ENCODE results near the gene BAZ1A.
"Not testable (repeated sequence)": the region's sequence is repeated elsewhere in the genome, so short reads cannot be mapped to it uniquely, and the experiment has no call there.

BAZ1A gene

DNA sequence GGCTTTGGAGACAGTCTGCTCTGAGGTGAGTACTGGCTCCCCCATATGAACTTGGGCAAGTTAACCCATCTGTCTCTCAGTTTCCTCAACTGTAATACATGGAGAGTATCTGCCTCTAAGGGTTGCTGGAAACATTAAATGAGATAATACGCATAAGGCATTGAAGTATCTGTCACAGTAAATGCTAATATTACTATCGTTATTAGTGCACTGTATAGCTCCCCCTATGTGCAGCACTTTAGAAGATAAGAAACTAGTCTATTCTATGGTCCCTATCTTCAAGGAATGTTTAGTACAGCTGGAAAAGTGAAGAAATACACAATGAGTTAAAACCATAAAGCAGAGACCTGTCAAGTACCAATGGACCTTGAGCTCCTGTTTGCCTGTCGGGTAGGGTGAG lies 109.1 kb downstream of the BAZ1A start:
- Histone ChIP-seq H3K9me3 (ENCODE audit: control insufficient read depth in 2 of 2, low read length in 2 of 2) (no peaks in the 10 kb centered on the region), H3K4me1 (ENCODE audit: control insufficient read depth in 2 of 2, insufficient read depth in 2 of 2, low read length in 2 of 2) (no peaks in the 10 kb centered on the region), H3K4me3 (ENCODE audit: low read length in 2 of 2) (no peak overlapping the region), H3K27ac (ENCODE audit: low read depth in 2 of 2, low read length in 2 of 2) (no peak overlapping the region), H3K27me3 (ENCODE audit: control insufficient read depth in 2 of 2, insufficient read depth in 2 of 2, low read length in 2 of 2) (no peaks in the 10 kb centered on the region), H3K9ac (ENCODE audit: low read depth in 1 of 2, low read length in 2 of 2) (no peak overlapping the region), H3K36me3 (ENCODE audit: control insufficient read depth in 2 of 2, insufficient read depth in 2 of 2, low read length in 2 of 2) (peaks cover 36 to 37% of the 10 kb centered on the region in 2 donors)

DNA sequence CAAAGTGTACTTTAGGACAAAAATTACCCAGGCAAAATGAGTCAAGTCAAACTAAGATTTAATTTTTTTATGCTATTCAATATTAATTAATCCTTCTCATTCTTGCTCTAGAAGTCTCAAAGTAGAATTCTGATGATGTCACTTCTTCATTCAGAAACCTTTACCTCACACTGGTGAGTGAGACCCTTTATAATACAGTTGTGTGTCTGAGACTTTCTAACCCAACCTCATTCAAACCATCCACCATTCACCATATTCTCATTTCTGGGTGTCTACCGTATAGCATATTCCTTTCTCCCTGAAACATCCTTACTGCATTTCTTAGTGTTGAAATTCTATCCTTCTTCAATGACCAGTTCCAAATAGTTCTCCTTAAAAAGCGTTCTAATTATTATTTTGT lies 119.9 kb downstream of the BAZ1A start:
- H3K27ac ChIP-seq (ENCODE audit: low read depth in 2 of 2, low read length in 2 of 2) = no peak overlapping the region
- no peaks in the 10 kb centered on the region for H3K9me3 ChIP-seq (ENCODE audit: control insufficient read depth in 2 of 2, low read length in 2 of 2)
- no peaks in the 10 kb centered on the region for H3K4me1 ChIP-seq (ENCODE audit: control insufficient read depth in 2 of 2, insufficient read depth in 2 of 2, low read length in 2 of 2)
- no peak overlapping the region for H3K4me3 ChIP-seq (ENCODE audit: low read length in 2 of 2)
- H3K9ac ChIP-seq (ENCODE audit: low read depth in 1 of 2, low read length in 2 of 2) = no peak overlapping the region
- peaks cover 21 to 29% of the 10 kb centered on the region in 2 donors for H3K36me3 ChIP-seq (ENCODE audit: control insufficient read depth in 2 of 2, insufficient read depth in 2 of 2, low read length in 2 of 2)
- H3K27me3 ChIP-seq (ENCODE audit: control insufficient read depth in 2 of 2, insufficient read depth in 2 of 2, low read length in 2 of 2) = no peaks in the 10 kb centered on the region

DNA sequence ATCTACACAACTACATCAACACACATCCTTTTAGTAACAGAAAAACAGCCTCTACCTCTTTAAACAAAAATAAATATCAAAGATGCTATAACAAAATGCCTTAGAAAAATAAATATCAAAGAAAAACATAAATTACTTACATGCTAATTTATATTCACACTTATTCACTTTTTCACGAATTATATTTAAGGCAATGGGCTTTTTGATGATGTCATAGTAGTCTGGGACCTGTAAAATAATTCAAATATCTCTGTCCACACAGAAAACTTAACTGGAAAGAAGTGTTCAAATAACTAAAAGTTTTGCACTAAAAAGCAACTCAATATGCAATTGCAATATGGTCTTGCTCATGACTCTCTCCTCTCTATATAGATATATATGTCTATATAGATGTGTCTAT lies 120.5 kb downstream of the BAZ1A start:
- H3K27ac ChIP-seq (ENCODE audit: low read depth in 2 of 2, low read length in 2 of 2) = no peak overlapping the region
- no peak overlapping the region for H3K4me3 ChIP-seq (ENCODE audit: low read length in 2 of 2)
- peaks cover 16 to 27% of the 10 kb centered on the region in 2 donors for H3K36me3 ChIP-seq (ENCODE audit: control insufficient read depth in 2 of 2, insufficient read depth in 2 of 2, low read length in 2 of 2)
- no peaks in the 10 kb centered on the region for H3K27me3 ChIP-seq (ENCODE audit: control insufficient read depth in 2 of 2, insufficient read depth in 2 of 2, low read length in 2 of 2)
- no peak overlapping the region for H3K9ac ChIP-seq (ENCODE audit: low read depth in 1 of 2, low read length in 2 of 2)
- H3K4me1 ChIP-seq (ENCODE audit: control insufficient read depth in 2 of 2, insufficient read depth in 2 of 2, low read length in 2 of 2) = no peaks in the 10 kb centered on the region
- no peaks in the 10 kb centered on the region for H3K9me3 ChIP-seq (ENCODE audit: control insufficient read depth in 2 of 2, low read length in 2 of 2)

DNA sequence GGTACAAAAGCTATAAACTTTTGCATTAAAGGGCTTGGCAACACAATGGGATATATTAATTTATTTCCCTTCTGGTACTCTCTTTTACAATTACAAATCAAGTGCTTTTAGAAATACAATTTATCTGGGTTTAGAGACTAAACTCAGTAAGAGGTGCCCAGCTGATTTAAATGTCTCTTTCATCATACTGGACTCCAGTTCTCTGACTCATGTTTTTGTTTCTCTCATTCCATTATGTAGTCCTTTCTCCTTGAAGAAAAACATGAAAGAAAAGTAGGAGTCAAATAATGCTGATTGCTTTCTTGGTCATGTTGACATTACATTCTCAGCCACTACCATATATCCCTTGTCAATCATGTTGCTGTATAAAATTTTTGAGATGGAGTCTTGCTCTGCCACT lies 124.5 kb downstream of the BAZ1A start:
- no peak overlapping the region for H3K27ac ChIP-seq (ENCODE audit: low read depth in 2 of 2, low read length in 2 of 2)
- no peaks in the 10 kb centered on the region for H3K4me1 ChIP-seq (ENCODE audit: control insufficient read depth in 2 of 2, insufficient read depth in 2 of 2, low read length in 2 of 2)
- H3K4me3 ChIP-seq (ENCODE audit: low read length in 2 of 2) = no peak overlapping the region
- H3K9me3 ChIP-seq (ENCODE audit: control insufficient read depth in 2 of 2, low read length in 2 of 2) = no peaks in the 10 kb centered on the region
- H3K9ac ChIP-seq (ENCODE audit: low read depth in 1 of 2, low read length in 2 of 2) = no peak overlapping the region
- peaks cover 7 to 13% of the 10 kb centered on the region in 2 donors for H3K36me3 ChIP-seq (ENCODE audit: control insufficient read depth in 2 of 2, insufficient read depth in 2 of 2, low read length in 2 of 2)
- no peaks in the 10 kb centered on the region for H3K27me3 ChIP-seq (ENCODE audit: control insufficient read depth in 2 of 2, insufficient read depth in 2 of 2, low read length in 2 of 2)

DNA sequence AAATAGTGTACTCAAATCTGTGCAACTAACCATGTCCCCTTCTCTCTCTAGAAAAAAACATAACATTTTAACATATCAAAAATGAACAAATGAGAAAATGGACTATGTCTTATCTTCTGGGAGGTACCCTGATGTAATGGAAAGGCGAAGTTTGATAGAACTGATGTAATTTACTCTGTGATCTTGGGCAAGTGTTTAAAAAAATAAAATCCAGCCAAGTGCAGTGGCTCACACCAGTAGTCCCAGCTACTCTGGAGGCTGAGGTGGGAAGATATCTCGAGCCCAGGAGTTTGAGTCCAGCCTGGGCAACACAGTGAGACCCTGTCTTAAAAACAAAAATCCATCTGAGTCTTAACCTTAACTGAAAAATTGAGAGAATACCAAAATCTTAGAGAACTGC lies 124.9 kb downstream of the BAZ1A start:
- H3K27ac ChIP-seq (ENCODE audit: low read depth in 2 of 2, low read length in 2 of 2) = no peak overlapping the region
- H3K27me3 ChIP-seq (ENCODE audit: control insufficient read depth in 2 of 2, insufficient read depth in 2 of 2, low read length in 2 of 2) = no peaks in the 10 kb centered on the region
- H3K36me3 ChIP-seq (ENCODE audit: control insufficient read depth in 2 of 2, insufficient read depth in 2 of 2, low read length in 2 of 2) = peaks cover 7 to 9% of the 10 kb centered on the region in 2 donors
- H3K4me1 ChIP-seq (ENCODE audit: control insufficient read depth in 2 of 2, insufficient read depth in 2 of 2, low read length in 2 of 2) = no peaks in the 10 kb centered on the region
- no peak overlapping the region for H3K9ac ChIP-seq (ENCODE audit: low read depth in 1 of 2, low read length in 2 of 2)
- no peak overlapping the region for H3K4me3 ChIP-seq (ENCODE audit: low read length in 2 of 2)
- no peaks in the 10 kb centered on the region for H3K9me3 ChIP-seq (ENCODE audit: control insufficient read depth in 2 of 2, low read length in 2 of 2)

GRCh38 chr14:34749408-34749807 lies 125.8 kb downstream of the BAZ1A start:
- H3K27ac ChIP-seq (ENCODE audit: low read depth in 2 of 2, low read length in 2 of 2) = no peak overlapping the region

GRCh38 chr14:34742270-34743115 lies 132.7 kb downstream of the BAZ1A start:
- H3K27ac ChIP-seq (ENCODE audit: low read depth in 2 of 2, low read length in 2 of 2) = no peak overlapping the region
- no peak overlapping the region for H3K4me3 ChIP-seq (ENCODE audit: low read length in 2 of 2)
- H3K9ac ChIP-seq (ENCODE audit: low read depth in 1 of 2, low read length in 2 of 2) = no peak overlapping the region
- H3K27me3 ChIP-seq (ENCODE audit: control insufficient read depth in 2 of 2, insufficient read depth in 2 of 2, low read length in 2 of 2) = no peaks in the 10 kb centered on the region
- H3K9me3 ChIP-seq (ENCODE audit: control insufficient read depth in 2 of 2, low read length in 2 of 2) = no peaks in the 10 kb centered on the region
- no peaks in the 10 kb centered on the region for H3K4me1 ChIP-seq (ENCODE audit: control insufficient read depth in 2 of 2, insufficient read depth in 2 of 2, low read length in 2 of 2)
- H3K36me3 ChIP-seq (ENCODE audit: control insufficient read depth in 2 of 2, insufficient read depth in 2 of 2, low read length in 2 of 2) = no peaks in the 10 kb centered on the region

More at GRCh38 chr14:34749408-34749807, 125.8 kb downstream of the BAZ1A start:
- Histone ChIP-seq H3K9ac (ENCODE audit: low read depth in 1 of 2, low read length in 2 of 2) (no peak overlapping the region), H3K36me3 (ENCODE audit: control insufficient read depth in 2 of 2, insufficient read depth in 2 of 2, low read length in 2 of 2) (peaks cover 7 to 9% of the 10 kb centered on the region in 2 donors), H3K27me3 (ENCODE audit: control insufficient read depth in 2 of 2, insufficient read depth in 2 of 2, low read length in 2 of 2) (no peaks in the 10 kb centered on the region), H3K4me1 (ENCODE audit: control insufficient read depth in 2 of 2, insufficient read depth in 2 of 2, low read length in 2 of 2) (no peaks in the 10 kb centered on the region), H3K9me3 (ENCODE audit: control insufficient read depth in 2 of 2, low read length in 2 of 2) (no peaks in the 10 kb centered on the region), H3K4me3 (ENCODE audit: low read length in 2 of 2) (no peak overlapping the region)

DNA sequence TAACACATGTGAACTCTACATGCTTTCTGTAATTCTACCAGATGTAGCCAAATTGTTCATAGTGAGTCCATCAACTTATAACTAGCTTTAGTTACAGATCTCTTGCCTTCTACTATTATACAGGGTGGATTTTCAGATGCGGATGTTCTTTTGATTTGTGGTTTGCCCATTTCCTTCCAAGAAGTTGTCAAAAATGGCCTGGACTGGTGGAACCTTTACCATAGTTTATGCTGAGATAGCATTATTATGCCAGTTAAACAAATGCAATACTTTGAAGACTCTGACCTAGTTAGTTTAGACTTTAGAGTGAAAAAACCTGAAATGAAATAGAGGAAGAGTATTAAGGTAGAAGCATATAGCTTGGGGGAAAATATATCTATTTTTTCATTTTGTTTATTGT lies 133.3 kb downstream of the BAZ1A start:
- H3K27me3 ChIP-seq (ENCODE audit: control insufficient read depth in 2 of 2, insufficient read depth in 2 of 2, low read length in 2 of 2) = no peaks in the 10 kb centered on the region
- H3K36me3 ChIP-seq (ENCODE audit: control insufficient read depth in 2 of 2, insufficient read depth in 2 of 2, low read length in 2 of 2) = no peaks in the 10 kb centered on the region
- no peak overlapping the region for H3K9ac ChIP-seq (ENCODE audit: low read depth in 1 of 2, low read length in 2 of 2)
- no peak overlapping the region for H3K27ac ChIP-seq (ENCODE audit: low read depth in 2 of 2, low read length in 2 of 2)
- H3K4me3 ChIP-seq (ENCODE audit: low read length in 2 of 2) = no peak overlapping the region
- no peaks in the 10 kb centered on the region for H3K9me3 ChIP-seq (ENCODE audit: control insufficient read depth in 2 of 2, low read length in 2 of 2)
- H3K4me1 ChIP-seq (ENCODE audit: control insufficient read depth in 2 of 2, insufficient read depth in 2 of 2, low read length in 2 of 2) = no peaks in the 10 kb centered on the region

DNA sequence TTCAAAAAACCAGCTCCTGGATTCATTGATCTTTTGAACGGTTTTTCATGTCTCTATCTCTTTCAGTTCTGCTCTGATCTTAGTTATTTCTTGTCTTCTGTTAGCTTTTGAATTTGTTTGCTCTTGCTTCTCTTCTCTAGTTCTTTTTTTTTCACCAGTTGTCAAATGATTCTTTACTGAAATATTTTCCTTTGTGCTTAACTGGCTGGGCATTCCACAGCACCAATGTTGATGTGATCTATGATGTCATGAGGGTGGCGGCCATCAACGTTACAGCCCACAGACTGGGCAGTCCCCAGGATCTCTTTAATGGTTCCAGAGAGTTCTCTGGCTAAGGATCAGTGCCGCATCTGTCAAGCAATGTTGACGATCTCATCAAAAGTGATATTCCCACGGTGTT lies 135.0 kb downstream of the BAZ1A start:
- not testable (repeated sequence) for H3K27ac ChIP-seq (ENCODE audit: low read depth in 2 of 2, low read length in 2 of 2); H3K36me3 ChIP-seq (ENCODE audit: control insufficient read depth in 2 of 2, insufficient read depth in 2 of 2, low read length in 2 of 2); H3K9ac ChIP-seq (ENCODE audit: low read depth in 1 of 2, low read length in 2 of 2); H3K4me3 ChIP-seq (ENCODE audit: low read length in 2 of 2); H3K9me3 ChIP-seq (ENCODE audit: control insufficient read depth in 2 of 2, low read length in 2 of 2); H3K4me1 ChIP-seq (ENCODE audit: control insufficient read depth in 2 of 2, insufficient read depth in 2 of 2, low read length in 2 of 2); H3K27me3 ChIP-seq (ENCODE audit: control insufficient read depth in 2 of 2, insufficient read depth in 2 of 2, low read length in 2 of 2)

- H3K9me3 ChIP-seq (ENCODE audit: control insufficient read depth in 2 of 2, low read length in 2 of 2); H3K36me3 ChIP-seq (ENCODE audit: control insufficient read depth in 2 of 2, insufficient read depth in 2 of 2, low read length in 2 of 2); H3K4me3 ChIP-seq (ENCODE audit: low read length in 2 of 2); H3K9ac ChIP-seq (ENCODE audit: low read depth in 1 of 2, low read length in 2 of 2); H3K27me3 ChIP-seq (ENCODE audit: control insufficient read depth in 2 of 2, insufficient read depth in 2 of 2, low read length in 2 of 2); H3K4me1 ChIP-seq (ENCODE audit: control insufficient read depth in 2 of 2, insufficient read depth in 2 of 2, low read length in 2 of 2); H3K27ac ChIP-seq (ENCODE audit: low read depth in 2 of 2, low read length in 2 of 2): not testable (repeated sequence)
Observed at GRCh38 chr14:34737079-34737478, 138.1 kb downstream of the BAZ1A start.

All from mucosa of rectum (tissue), 2 donors.